Stimulated activated CD8-positive, alpha-beta memory T cell treated with anti-CD3 and anti-CD28 coated beads, Interleukin-15, amount 100 ng/mL, for 1 hour (primary cell): ENCODE results near the gene CDKL2.
"Not testable (repeated sequence)": the region's sequence is repeated elsewhere in the genome, so short reads cannot be mapped to it uniquely, and the experiment has no call there.

Source experiments
- DNase-seq: peaks from one replicate; pipeline ENCODE4 v3.0.0-alpha.2; 2020; ENCODE audit warnings: low read depth

The CDKL2 gene

DNA sequence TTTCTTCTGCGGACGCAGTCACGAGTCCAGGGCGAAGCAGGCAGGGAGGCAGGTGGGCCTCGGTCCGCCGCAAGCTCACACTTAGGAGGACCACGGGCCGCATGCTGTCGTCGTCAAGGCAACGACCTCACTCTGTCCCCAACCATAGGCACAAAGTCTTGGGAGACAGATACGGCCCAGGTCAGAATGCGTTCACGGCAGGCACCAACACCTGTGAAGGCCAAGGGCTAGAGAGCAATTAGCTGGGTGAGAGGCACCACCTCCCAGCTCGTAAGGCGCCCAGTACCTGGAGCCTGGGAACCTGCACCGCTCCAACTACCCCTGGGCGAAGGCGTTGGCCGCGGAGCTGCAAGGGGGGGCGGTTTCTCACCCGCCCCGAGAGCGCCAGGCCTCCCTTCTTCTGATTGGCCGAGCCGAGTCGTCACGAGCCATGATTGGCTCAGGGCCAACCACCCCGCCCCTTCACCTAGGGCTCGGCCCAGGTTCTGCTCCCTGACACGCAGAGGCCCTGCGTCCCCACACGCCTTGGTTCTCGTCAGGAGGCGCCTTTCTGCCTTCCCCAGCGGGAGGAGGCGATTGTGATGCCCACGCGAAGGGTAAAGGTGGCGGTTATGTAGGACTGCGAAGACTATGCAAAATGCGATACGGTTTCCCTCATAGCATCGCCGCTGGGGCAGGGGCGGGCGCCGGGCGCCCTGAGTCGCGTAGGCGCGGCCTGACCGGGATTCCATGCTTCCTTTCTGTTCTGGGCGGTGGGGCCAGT lies at the start of gene CDKL2:
CDKL2 (minus strand) TSS at position 355 of the 763 bp plus-strand sequence. CDS start 4,540 bp downstream, outside the sequence.
- peak; percentile 87 for DNase-seq

DNA sequence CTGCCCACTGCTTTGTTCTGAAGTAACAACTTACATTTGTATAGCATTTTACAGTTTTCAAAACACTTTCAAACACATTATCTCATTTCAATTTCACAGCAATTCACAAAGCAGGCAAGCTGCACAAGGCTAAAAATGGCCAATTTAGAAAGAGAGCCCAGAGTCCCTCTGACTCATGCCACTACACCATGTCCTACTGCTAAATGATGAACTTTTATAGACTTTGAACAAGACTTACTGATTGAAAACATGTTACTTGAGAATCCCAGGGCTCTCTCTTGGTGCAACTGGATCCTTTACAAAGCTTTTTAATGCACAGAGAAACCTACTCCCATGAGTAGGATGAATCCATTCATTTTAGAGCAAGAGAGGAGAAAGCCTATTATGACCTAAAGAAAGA lies 48.6 kb upstream of the CDKL2 start:
- no peak for DNase-seq

DNA sequence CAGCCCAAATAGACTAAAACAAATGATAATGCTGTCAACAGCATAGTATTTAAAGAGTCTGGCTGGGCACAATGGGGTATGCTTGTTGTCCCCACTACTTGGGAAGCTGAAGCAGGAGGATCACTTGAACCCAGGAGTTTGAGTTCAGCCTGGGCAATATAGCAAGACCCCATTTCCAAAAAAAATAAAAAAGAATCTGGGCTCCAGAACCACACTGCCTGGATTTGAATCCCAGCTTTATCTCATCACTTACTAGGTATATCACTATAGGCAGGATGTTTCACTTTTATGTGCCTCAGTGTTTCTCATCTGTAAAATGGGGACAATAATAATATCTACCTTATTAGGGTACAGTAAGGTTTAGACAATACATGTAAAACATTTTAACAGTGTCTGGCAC lies 48.1 kb upstream of the CDKL2 start:
- no peak for DNase-seq

DNA sequence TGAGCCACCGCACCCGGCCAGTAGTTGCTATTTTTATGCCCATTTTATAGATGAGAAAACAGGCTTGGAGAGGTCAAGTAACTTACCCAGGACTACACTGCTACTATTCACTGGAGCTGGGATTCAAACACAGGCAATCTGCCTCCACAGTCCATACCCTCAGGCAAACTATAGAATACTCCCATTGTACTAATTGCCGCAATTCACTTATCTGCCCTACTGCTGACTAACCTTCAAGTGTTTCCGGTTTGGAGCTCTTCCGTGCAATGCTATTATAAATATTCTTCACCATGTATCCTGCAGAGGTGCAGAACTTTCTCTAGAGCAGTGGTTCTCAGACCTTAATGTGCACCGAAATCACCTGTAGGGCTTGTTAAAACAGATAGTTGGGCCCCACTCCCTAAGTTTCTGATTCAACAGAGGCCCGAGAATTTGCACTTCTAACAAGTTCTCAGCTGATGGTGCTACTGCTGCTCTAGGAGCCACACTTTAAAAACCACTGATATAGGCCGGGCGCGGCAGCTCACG lies 44.7 kb upstream of the CDKL2 start:
- no peak for DNase-seq

DNA sequence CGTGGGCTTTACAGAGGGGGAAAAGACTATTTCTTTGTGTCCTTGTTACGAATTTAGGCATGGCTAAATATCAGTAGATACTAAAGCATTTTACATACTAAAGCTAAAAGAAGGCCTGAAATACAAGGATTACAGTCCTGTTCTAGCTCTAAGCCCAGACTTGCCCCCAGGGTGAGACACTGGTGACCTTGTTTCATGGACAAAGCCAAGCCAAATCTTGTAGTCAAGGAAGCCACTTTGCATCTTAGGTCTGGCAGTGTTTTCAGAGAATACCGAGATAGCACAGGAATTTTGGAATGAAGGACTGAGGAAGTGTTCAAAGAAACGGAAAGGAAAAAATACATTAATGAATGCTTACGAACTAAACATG lies 43.6 kb upstream of the CDKL2 start:
- DNase-seq: no peak

DNA sequence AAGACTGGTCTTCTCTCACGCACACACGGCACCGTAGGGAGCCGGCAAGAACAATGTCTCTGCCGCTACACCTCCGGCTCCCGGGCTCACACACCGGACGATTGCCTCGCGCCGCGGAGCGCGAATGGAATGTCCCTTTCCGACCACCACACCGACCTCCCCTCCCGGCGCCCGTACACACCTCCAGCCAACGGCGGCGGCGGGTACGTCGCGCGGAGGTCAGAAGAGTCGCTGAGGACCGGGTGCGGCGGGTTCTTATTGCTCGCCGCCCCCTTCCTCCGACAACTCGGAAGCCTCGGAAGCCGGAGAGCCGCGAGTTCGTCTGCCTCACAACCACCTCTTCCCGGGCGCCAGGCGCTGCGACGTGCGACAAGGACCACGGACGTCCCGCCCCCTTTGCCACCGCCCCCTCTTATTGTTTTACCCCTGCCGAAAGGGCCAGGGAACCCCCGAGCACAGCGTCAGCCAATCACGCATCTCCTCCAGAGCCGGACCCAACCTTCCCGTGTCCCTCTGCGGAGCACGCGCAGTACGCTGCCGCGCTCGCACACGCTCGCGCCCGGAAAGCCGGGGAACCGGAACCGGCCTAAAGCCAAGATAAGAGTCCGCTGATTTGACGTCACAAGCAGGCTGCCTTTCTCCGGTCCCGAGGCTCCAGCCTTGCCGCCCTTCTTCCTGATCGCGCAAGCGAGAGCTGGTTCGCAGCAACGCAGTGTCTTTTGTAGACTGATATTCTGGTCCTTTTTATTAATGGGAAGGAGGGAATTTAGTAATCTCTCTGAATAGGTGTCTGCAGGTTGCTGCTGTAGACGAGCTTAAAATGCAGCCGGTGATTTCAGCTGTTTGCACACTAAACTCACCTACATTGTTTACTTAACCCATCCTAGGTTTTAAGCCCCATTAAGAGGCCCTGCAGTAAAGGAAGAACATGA lies 43.0 kb upstream of the CDKL2 start, which contains the start of gene G3BP2:
G3BP2 (minus strand) TSS at position 385 of the 932 bp plus-strand sequence. CDS start 11,386 bp downstream, outside the sequence.
- peak; percentile 94 for DNase-seq

DNA sequence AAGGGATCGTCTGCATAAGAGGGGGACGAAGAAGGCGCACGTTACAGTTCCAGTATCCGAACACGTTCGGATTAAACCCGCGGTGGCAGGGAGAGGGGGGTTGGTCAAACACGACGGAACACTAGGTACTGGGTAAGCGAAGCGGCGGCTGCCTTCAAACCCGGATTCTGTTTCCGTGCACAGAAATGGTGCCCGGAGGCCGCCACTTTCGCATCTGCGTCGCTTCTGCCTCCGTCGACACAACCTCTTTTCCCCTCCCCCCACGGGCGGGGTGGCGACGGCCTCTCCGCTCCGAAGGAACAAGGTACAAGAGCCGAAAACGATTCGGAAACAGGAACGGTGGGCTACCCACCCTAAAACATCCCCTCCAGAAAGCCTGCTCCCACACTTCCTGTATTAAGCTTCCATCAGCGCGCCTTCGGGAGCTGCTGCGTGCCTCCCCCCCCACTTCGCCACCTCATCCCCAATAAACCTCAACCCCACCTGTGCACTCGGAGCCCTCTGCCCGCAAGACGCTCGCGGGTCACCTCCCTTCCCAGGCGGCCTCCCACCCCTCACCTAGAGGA lies 42.2 kb upstream of the CDKL2 start:
- DNase-seq: peak; percentile 53

DNA sequence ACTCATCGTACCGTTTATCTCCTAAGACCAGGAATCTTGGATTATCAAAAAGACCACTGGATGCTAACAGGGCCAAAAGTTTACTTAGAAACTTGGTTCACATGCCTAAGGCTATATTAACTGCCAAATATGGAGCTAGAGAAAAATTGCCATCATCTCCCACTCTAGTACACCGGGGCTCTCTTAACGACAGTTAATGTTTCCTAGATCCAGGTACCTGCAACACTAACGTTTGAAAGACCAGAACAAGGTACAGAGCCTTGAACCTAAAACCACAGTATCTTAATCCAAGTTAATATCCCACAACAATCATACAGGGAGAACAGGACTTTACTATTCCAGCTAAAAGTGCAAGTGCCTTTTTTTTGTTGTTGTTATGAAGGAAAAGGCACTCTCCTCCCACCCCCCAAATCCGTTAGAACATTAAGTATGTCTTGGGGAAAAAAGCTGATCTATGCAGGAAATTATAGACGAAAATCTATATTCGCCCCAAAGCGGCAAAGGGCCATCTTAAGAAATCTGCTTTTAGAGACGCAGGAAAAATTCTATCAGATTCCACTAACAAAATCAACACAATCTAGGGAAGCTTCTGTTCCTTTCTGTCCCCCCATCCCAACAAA lies 41.6 kb upstream of the CDKL2 start:
- DNase-seq: no peak

DNA sequence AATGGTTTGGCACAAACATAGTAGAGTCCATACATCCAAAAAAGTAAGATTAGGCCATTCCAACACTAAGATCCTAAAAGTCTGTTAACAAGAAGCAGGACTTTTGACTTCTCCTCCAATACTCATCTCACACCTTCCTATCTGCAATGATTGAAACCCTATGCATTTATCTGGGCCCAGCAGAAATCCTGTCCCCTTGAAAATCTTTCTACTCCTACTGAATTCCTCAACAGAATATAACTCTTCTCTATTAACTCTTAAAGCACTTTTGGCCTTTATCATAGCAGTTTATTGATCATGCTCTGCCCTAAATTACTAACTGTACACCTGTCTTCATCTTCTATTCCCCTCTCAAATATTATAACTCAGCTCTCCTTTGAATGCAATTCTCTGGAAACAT lies 38.3 kb upstream of the CDKL2 start:
- DNase-seq: no peak

DNA sequence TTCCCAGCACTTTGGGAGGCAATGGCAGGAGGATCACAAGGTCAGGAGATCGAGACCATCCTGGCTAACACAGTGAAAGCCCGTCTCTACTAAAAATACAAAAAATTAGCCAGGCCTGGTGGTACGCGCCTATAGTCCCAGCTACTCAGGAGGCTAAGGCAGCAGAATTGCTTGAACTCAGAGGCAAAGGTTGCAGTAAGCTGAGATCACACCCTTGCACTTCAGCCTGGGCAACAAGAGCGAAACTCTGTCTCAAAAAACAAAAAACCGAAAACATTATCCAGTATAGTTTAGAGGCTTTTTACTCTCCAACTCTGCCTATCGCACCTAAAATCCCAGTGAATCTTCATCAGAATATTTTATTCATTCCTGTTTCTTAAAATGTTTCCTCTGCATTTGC lies 37.3 kb upstream of the CDKL2 start:
- not testable (repeated sequence) for DNase-seq

DNA sequence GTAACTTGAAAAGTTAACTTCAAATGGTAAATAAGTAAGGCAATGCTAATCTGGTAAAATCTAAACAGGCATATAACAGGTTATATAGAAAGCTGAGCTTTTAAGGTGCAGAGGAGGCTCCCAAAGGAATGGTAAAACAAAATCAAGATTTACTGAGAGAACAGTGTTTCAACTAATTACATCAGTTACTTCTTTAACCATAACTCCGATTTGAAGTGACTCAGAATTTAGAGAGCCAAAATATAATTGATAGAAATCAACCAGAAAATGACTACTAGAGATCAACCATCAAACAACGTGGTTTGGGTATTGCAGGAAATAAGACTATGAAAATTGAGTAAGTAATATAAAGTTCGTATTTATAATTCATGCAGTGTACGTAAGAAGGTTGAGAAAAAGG lies 36.0 kb upstream of the CDKL2 start:
- no peak for DNase-seq

DNA sequence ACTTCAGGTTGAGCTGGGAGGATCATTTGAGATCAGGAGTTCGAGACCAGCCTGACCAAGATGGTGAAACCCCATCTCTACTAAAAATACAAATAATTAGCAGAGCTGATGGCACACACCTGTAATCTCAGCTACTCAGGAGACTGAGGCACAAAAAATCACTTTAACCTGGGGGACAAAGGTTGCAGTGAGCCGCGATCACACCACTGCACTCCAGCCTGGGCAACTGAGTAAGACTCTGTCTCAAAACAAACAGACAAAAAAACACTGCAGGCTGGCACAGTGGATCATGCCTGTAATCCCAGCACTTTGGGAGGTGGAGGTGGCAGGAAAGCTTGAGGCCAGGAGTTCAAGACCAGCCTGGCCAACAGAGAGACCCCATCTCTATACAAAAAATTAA lies 34.3 kb upstream of the CDKL2 start:
- DNase-seq: not testable (repeated sequence)

DNA sequence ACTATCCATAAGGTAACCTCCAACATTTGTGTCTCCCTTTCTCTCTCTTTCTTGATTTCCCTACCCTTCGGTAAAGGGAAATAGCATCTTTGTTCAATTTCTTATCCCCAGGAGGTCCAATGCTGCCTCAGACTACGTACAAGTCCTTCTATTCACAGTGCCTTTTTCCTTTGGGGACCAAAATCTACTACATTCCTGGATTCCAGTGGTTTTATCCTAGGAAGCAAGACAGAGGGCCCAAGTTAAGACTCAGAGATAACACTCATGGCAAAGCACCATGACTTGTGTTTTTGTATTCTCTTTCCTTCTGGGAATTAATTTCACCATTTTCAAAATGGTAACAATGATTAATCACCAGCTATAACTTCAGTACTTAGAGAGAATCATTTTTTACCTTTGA lies 32.3 kb upstream of the CDKL2 start:
- DNase-seq: no peak

DNA sequence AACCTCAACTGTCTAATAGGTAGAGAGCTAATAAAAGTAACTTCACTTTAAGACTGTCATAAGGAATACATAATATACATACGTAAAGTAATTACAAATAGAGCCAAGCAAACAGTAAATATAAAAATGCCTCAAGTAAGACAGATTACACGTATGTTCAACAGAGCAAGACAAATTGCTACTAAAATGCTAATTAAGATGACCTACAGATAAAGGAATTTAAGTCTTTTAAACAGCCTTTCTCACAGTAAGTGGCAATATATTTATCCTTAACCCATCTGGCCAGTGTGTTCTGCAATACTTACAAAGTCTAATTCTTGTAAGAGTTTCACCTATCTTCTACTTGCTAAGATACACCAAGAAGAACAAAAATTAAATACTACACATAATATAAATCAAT lies 30.2 kb upstream of the CDKL2 start:
- DNase-seq: no peak

DNA sequence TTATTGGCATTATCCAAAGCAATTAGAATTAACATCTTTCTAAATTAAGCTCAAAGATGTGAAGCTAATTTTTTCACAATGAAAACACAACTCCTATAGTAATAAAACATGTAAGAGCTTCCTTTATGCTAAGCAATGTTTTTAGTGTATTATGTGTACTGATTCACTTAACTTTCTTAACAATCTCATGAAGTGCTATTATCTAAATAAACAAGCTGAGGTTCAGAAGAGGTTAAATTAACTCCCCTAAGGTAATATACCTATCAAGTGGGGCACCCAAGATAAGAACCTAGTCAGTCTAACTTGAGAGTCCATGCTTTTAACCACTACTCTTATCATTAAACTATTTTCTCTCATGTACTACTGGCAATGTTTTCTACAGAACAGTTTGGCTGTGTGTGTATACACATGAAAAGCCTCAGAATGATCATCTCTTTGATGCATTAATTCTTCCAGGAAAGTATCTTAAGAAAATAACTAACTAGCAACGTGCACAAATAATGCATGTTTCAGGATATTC lies 29.2 kb upstream of the CDKL2 start:
- DNase-seq: no peak

DNA sequence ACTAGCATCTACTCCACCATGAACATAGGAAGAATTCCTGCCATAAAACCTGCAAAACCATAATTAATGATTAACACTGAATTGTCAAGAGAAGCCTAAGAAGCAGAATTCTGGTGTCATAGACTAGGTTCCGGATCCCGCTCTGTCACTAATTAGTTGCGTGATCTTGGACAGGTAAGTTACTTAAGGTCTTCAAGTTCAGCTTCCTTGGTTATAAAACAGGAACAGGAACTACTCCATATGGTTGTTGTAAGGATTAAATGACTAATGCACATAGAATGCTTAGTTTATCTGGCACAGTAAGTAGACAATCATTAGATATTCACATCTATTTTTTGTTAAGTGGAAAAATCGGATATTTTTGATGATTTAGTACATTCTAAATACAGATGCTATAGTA lies 28.5 kb upstream of the CDKL2 start:
- no peak for DNase-seq

DNA sequence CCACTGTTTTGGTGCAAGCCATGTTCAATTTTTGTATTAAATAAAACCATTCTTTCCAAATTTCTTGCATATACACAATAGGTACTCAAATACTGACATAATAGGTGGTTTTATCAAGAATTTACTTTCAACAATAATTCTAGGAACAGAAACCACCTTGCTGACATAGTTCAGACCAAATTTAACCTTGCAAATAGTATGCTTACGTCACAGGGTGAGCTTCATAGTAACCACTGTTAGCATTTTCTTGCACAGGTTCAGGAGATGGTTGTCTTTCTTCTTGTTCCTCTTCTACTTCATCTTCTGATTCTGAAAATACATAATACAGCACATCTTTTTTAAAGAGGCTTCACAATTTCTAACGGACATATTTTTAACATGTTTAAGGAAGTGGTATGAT lies 25.2 kb upstream of the CDKL2 start:
- no peak for DNase-seq

DNA sequence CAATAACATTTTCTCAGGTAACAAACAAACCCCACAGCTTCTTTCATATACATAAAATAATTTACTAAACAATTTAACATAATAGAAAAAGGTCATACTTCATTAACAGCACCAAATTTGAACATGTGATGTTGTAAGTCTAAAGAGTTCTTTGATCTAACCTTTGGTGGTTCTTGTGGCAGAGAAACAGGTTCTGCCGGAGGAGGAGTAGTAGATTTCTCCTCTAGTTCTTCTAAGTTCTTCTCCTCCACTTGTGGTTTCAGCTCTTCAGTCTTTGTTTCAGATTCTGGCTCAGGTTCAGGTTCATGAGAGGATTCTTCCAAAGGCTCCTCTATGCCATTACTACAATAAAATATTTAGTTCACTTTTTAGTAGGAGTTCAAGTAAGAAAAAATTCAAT lies 24.6 kb upstream of the CDKL2 start:
- no peak for DNase-seq

DNA sequence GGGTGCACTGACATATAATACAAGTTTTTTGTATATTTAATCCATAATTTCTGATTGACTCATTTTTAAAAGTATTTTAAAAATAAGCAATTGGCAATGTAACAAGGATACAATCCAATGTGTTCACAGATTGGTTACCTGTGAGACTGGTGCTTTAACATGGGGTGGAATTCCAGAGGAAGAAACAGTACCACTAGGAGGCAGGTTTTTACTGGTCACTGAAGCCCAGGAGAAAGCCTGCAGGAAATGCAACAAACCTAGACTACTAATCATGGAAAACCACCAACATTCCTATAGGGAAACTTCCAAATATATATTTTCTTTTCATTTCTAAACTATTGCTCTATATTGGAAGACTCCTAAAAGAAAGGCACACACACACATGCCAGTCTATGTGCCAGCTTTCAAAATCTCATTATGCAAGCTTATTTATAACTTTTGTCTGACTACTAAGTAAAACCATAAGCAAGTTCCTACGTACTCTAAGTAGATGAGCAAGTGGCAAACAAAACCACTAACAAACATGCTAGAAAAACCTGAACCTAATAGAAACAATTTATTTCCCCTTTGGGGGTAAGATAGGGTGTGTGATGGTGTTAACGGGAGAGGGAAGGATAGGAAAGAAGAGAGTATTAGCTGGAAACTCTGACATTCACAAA lies 23.6 kb upstream of the CDKL2 start:
- no peak for DNase-seq

DNA sequence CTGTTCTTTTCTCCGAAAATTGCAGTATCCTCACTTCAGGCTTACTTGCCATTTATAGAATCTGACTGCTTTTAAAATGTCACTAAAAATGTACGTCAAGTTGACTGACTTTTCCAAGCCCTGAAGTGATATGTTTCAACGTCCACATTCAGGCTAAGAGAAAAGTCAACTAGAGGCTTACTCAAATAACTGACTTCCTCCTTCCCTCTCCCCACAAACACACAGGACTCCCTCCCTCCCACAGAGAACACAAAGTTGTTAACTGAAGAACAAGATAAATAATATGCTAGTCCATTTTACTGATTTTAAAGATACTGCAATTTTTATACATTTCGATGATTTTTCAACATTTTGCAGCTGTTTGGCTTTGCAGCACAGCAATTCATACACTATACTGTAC lies 13.8 kb upstream of the CDKL2 start:
- DNase-seq: no peak

DNA sequence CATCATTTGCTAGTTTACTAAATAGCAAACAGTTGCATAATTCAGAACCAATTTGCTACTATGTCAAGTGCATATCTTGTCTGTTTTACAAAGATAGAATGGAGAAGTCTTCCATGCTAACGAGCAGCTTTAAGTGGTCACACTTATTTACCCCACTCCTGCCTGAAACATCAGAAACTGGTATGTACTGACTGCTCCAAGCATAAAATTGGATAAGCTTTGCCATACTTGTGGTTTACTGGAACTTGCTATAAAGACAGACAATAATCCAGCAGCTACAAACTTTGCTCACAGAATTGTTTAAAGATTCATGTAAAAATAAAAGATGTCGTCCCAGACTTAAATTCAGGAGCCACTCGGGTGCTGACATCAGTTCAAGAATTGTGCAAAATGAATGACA lies 13.3 kb upstream of the CDKL2 start:
- DNase-seq: no peak
